Stomach smooth muscle (tissue), 2 donors: ENCODE measurements around the gene MTRFR.

Experiments used
- H3K27ac ChIP-seq: one replicate; pipeline ENCODE4 v1.7.0; 2013; ENCODE audit warnings: mild to moderate bottlenecking, low read length, inconsistent platforms
- H3K27me3 ChIP-seq, 2 donors: one replicate each; pipeline ENCODE4 v1.7.0; 2013; ENCODE audit warnings: low read length in 2 of 2; ENCODE audit not compliant: insufficient read depth in 2 of 2, control insufficient read depth in 1 of 2
- H3K36me3 ChIP-seq, 2 donors: one replicate each; pipeline ENCODE4 v1.7.0; 2013; ENCODE audit warnings: low read length in 2 of 2; ENCODE audit not compliant: control insufficient read depth in 2 of 2, insufficient read depth in 2 of 2
- H3K4me1 ChIP-seq: one replicate; pipeline ENCODE4 v1.7.0; 2013; ENCODE audit warnings: low read length; ENCODE audit not compliant: control insufficient read depth, insufficient read depth
- H3K4me3 ChIP-seq, 2 donors: one replicate each; pipeline ENCODE4 v1.7.0; 2013; ENCODE audit warnings: low read length in 2 of 2
- H3K9ac ChIP-seq, 2 donors: one replicate each; pipeline ENCODE4 v1.7.0; 2013; ENCODE audit warnings: low read length in 2 of 2, mild to moderate bottlenecking in 1 of 2
- H3K9me3 ChIP-seq, 2 donors: one replicate each; pipeline ENCODE4 v1.7.0; 2013; ENCODE audit warnings: low read length in 2 of 2; ENCODE audit not compliant: control insufficient read depth in 2 of 2
- donor health status: healthy.
- donor health status: Pancreatic carcinoma.

MTRFR gene

GRCh38 chr12:123306200-123306599 lies 73.0 kb downstream of the MTRFR start:
- Histone ChIP-seq H3K27me3 (no peaks in the 10 kb centered on the region), H3K36me3 (peaks cover 34 to 44% of the 10 kb centered on the region in 2 donors)

More at GRCh38 chr12:123306200-123306599, 73.0 kb downstream of the MTRFR start:
- no peak overlapping the region for H3K4me3 ChIP-seq
- no peak overlapping the region for H3K27ac ChIP-seq
- no peak overlapping the region for H3K9ac ChIP-seq
- H3K4me1 ChIP-seq = no peaks in the 10 kb centered on the region
- no peaks in the 10 kb centered on the region for H3K9me3 ChIP-seq
